HPDE6-E6E7 (cell line): ENCODE data around the gene GGTLC3.
"Not testable (repeated sequence)": the region's sequence is repeated elsewhere in the genome, so short reads cannot be mapped to it uniquely, and the experiment has no call there.

ENCODE experiments used
- DNase-seq: peaks from one replicate; pipeline ENCODE4 v3.0.0; 2011; ENCODE audit warnings: missing footprints; ENCODE audit errors: extremely low spot score

Gene GGTLC3

GRCh38 chr22:18513454-18513853 is 4.5 kb downstream of the GGTLC3 start:
- DNase-seq = not testable (repeated sequence)

GRCh38 chr22:18512378-18512777 is 5.6 kb downstream of the GGTLC3 start:
- not testable (repeated sequence) for DNase-seq

- not testable (repeated sequence) for DNase-seq
Measured at GRCh38 chr22:18511327-18511726, 6.6 kb downstream of the GGTLC3 start.

DNA sequence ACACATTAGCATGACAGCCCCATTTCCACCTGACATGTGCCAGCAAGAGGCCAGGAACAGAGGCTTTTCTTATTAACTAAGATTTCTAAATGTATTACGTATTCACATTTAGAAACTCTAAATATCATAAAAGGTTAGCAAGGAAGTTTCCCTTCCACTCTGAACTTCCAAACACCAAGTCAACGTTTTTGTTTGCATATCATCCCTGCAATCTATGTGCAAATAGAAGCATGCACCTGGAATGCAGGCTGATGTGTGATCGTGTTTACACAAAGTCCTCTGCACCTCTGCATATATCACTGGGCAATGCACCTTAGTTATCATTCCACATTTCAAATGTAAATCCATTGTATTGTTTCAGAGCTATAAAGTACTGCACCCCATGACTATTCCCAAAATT is 21.7 kb downstream of the GGTLC3 start:
- not testable (repeated sequence) for DNase-seq
